Thymus (tissue), 11 donors: ENCODE results near the gene SLC9A7. TPM values are rescaled to one million over a fixed set of nuclear protein-coding genes. Genes with fewer than 3 reads are reported as not detected.

ENCODE experiments used
- DNase-seq, 9 donors: peaks; one replicate each; pipeline ENCODE4 v3.0.0-alpha.2; 2013; ENCODE audit warnings: low spot score in 9 of 9, low read depth in 6 of 9, missing footprints in 1 of 9
- H3K27ac ChIP-seq, 2 donors: one replicate each; pipeline ENCODE4 v1.5.1; 2013; ENCODE audit warnings: control low read depth in 1 of 2, low read depth in 1 of 2, low read length in 1 of 2, mild to moderate bottlenecking in 1 of 2, moderate library complexity in 1 of 2
- H3K27me3 ChIP-seq, 2 donors: one replicate each; pipeline ENCODE4 v1.5.1; 2013; ENCODE audit warnings: low read length in 1 of 2; ENCODE audit not compliant: control insufficient read depth in 2 of 2, insufficient read depth in 1 of 2
- H3K36me3 ChIP-seq, 2 donors: one replicate each; pipeline ENCODE4 v1.5.1; 2013; ENCODE audit warnings: low read length in 1 of 2, mild to moderate bottlenecking in 1 of 2, moderate library complexity in 1 of 2; ENCODE audit not compliant: control insufficient read depth in 2 of 2, insufficient read depth in 2 of 2
- H3K4me1 ChIP-seq, 2 donors: one replicate each; pipeline ENCODE4 v1.5.1; 2013; ENCODE audit warnings: low read length in 2 of 2; ENCODE audit not compliant: control insufficient read depth in 2 of 2, insufficient read depth in 2 of 2
- H3K4me3 ChIP-seq, 2 donors: one replicate each; pipeline ENCODE4 v1.5.1; 2013; ENCODE audit warnings: low read length in 2 of 2, control low read depth in 1 of 2, mild to moderate bottlenecking in 1 of 2
- H3K9me3 ChIP-seq, 2 donors: one replicate each; pipeline ENCODE4 v1.5.1; 2013; ENCODE audit warnings: low read length in 1 of 2, mild to moderate bottlenecking in 1 of 2; ENCODE audit not compliant: control insufficient read depth in 2 of 2, insufficient read depth in 1 of 2
- WGBS: extraction: QIAGEN DNeasy Blood & Tissue Kit; methylation state at CpG from one replicate; pipeline ENCODE4 v1.1.7; 2013; 5-methylcytosine and 5-hydroxymethylcytosine counted together
- polyA plus RNA-seq: library from polyadenylated mRNA; stranded (reverse); fragments of 200-250 nt; gene quantifications from one replicate; pipeline ENCODE4 v1.2.3, GENCODE V29; 2013
- total RNA-seq: library from RNA; stranded (reverse); fragments of 120-200 nt; gene quantifications from one replicate; pipeline ENCODE4 v1.2.4, GENCODE V29; 2013
- donor health status: healthy.

SLC9A7 gene
- total and polyA plus RNA-seq, 2 donors, result 3.5 to 10.3 TPM

GRCh38 chrX:46676399-46677356 lies 82.2 kb downstream of the SLC9A7 start:
- Histone ChIP-seq H3K36me3 (no peaks in the 10 kb centered on the region), H3K4me3 (no peak overlapping the region), H3K9me3 (no peaks in the 10 kb centered on the region), H3K4me1 (no peaks in the 10 kb centered on the region), H3K27ac (no peak overlapping the region), H3K27me3 (no peaks in the 10 kb centered on the region)
- WGBS, result 97% methylated on average over 10 of the region's 10 CpGs
- no peak for DNase-seq

GRCh38 chrX:46673620-46674359 lies 85.1 kb downstream of the SLC9A7 start:
- DNase-seq, result no peak
- no peaks in the 10 kb centered on the region for H3K36me3 ChIP-seq
- H3K27ac ChIP-seq, result no peak overlapping the region
- H3K4me1 ChIP-seq, result no peaks in the 10 kb centered on the region
- no peak overlapping the region for H3K4me3 ChIP-seq
- WGBS, result 93% methylated on average over 5 of the region's 5 CpGs
- H3K9me3 ChIP-seq, result no peaks in the 10 kb centered on the region
- H3K27me3 ChIP-seq, result no peaks in the 10 kb centered on the region

GRCh38 chrX:46670316-46670715 lies 88.6 kb downstream of the SLC9A7 start:
- no peak overlapping the region for H3K27ac ChIP-seq
- WGBS, result 97% methylated on average over 3 of the region's 3 CpGs
- H3K4me1 ChIP-seq, result no peaks in the 10 kb centered on the region
- no peak for DNase-seq
- no peak overlapping the region for H3K4me3 ChIP-seq
- no peaks in the 10 kb centered on the region for H3K27me3 ChIP-seq
- H3K9me3 ChIP-seq, result no peaks in the 10 kb centered on the region
- no peaks in the 10 kb centered on the region for H3K36me3 ChIP-seq

- H3K4me1 ChIP-seq, result no peaks in the 10 kb centered on the region
- H3K9me3 ChIP-seq, result no peaks in the 10 kb centered on the region
- DNase-seq, result no peak
- H3K27ac ChIP-seq, result no peak overlapping the region
- no peaks in the 10 kb centered on the region for H3K36me3 ChIP-seq
- H3K4me3 ChIP-seq, result no peak overlapping the region
- H3K27me3 ChIP-seq, result no peaks in the 10 kb centered on the region
- WGBS, result 98% methylated on average over 2 of the region's 2 CpGs
Observed at GRCh38 chrX:46666831-46667230, 92.1 kb downstream of the SLC9A7 start.

GRCh38 chrX:46665232-46666152 lies 93.4 kb downstream of the SLC9A7 start:
- Histone ChIP-seq H3K36me3 (no peaks in the 10 kb centered on the region), H3K9me3 (no peaks in the 10 kb centered on the region), H3K27ac (no peak overlapping the region), H3K27me3 (no peaks in the 10 kb centered on the region), H3K4me1 (no peaks in the 10 kb centered on the region), H3K4me3 (no peak overlapping the region)
- DNase-seq, result no peak
- WGBS, result 95% methylated on average over 3 of the region's 3 CpGs

GRCh38 chrX:46662188-46662958 lies 96.5 kb downstream of the SLC9A7 start:
- WGBS, result 97% methylated on average over 10 of the region's 10 CpGs
- Histone ChIP-seq H3K4me1 (no peaks in the 10 kb centered on the region), H3K27me3 (no peaks in the 10 kb centered on the region), H3K4me3 (no peak overlapping the region), H3K36me3 (no peaks in the 10 kb centered on the region), H3K9me3 (no peaks in the 10 kb centered on the region), H3K27ac (no peak overlapping the region)
- DNase-seq, result no peak

GRCh38 chrX:46653482-46653881 lies 105.4 kb downstream of the SLC9A7 start:
- Histone ChIP-seq H3K4me3 (no peak overlapping the region), H3K4me1 (peaks cover 4 to 23% of the 10 kb centered on the region in 2 donors), H3K27ac (no peak overlapping the region), H3K27me3 (no peaks in the 10 kb centered on the region), H3K9me3 (no peaks in the 10 kb centered on the region), H3K36me3 (no peaks in the 10 kb centered on the region)
- DNase-seq, result peak in 3 of 9 donors; percentile 14 to 42 (median 38)
- 76% methylated on average over 6 of the region's 6 CpGs for WGBS
